ENCODE results near the gene MED29. TPM values are rescaled to one million over a fixed set of nuclear protein-coding genes. Genes with fewer than 3 reads are reported as not detected.

Gene MED29
- total RNA-seq, 1 experiment from 2014 or later, result 17.0 TPM

- Histone ChIP-seq H3K27me3 (ENCODE audit: low read length) (no peaks in the 10 kb centered on the region), H3K79me2 (ENCODE audit: low read length) (peaks cover under 1% of the 10 kb centered on the region; the same call in 1 of the 2 replicates), H3K4me1 (ENCODE audit: insufficient read depth, low read length) (peaks cover 10% of the 10 kb centered on the region), H3F3A (ENCODE audit: low read length, unreplicated experiment) (peaks cover 5% of the 10 kb centered on the region), H3K9me2 (replicated peaks; ENCODE audit: low read length) (no peaks in the 10 kb centered on the region), H4K20me1 (ENCODE audit: low read length) (no peaks in the 10 kb centered on the region), H3K9me3 (ENCODE audit: low read length) (no peaks in the 10 kb centered on the region), H3K4me2 (ENCODE audit: low read length) (no peak overlapping the region), H3K27ac (ENCODE audit: low read length) (no peak overlapping the region), H3K9ac (ENCODE audit: low read length) (no peak overlapping the region), H3K4me3 (ENCODE audit: low read length) (no peak overlapping the region), H3K36me3 (ENCODE audit: low read depth, low read length) (peaks cover 5% of the 10 kb centered on the region), H2AFZ (ENCODE audit: low read length) (no peak overlapping the region)
- intact Hi-C loops (cut with micrococcal nuclease), result no loop called here
- TF ChIP-seq EZH2 (IDR thresholded peaks at IDR 0.05; ENCODE audit: low read length, unreplicated experiment), result no peak
- ChIA-PET CTCF (no interaction called here), POLR2A (ENCODE audit: unreplicated experiment) (no interaction called here)
- no TSS peak for BruUV-seq (replicated peaks)
- no peak for ATAC-seq
- no peak for DNase-seq
Measured at GRCh38 chr19:39427707-39428106, 36.5 kb downstream of the MED29 start.

GRCh38 chr19:39428283-39429112 is 37.3 kb downstream of the MED29 start:
- Histone ChIP-seq H3K4me2 (ENCODE audit: low read length) (no peak overlapping the region), H4K20me1 (ENCODE audit: low read length) (peaks cover 7% of the 10 kb centered on the region), H3K36me3 (ENCODE audit: low read depth, low read length) (peaks cover 13% of the 10 kb centered on the region), H3K27ac (ENCODE audit: low read length) (no peak overlapping the region; the same call in 1 of the 2 replicates), H3K9me3 (ENCODE audit: low read length) (no peaks in the 10 kb centered on the region), H3K4me3 (ENCODE audit: low read length) (no peak overlapping the region), H2AFZ (ENCODE audit: low read length) (no peak overlapping the region), H3K27me3 (ENCODE audit: low read length) (no peaks in the 10 kb centered on the region), H3K4me1 (ENCODE audit: insufficient read depth, low read length) (peaks cover 14% of the 10 kb centered on the region), H3K9me2 (replicated peaks; ENCODE audit: low read length) (no peaks in the 10 kb centered on the region), H3F3A (ENCODE audit: low read length, unreplicated experiment) (peaks cover 12% of the 10 kb centered on the region), H3K79me2 (ENCODE audit: low read length) (peaks cover 8% of the 10 kb centered on the region), H3K9ac (ENCODE audit: low read length) (no peak overlapping the region)
- POLR2A ChIA-PET (ENCODE audit: unreplicated experiment), result no interaction called here
- DNase-seq (no peak), ATAC-seq (no peak)
- CTCF ChIA-PET, result no interaction called here
- intact Hi-C loops (cut with micrococcal nuclease), result no loop called here
- no TSS peak for BruUV-seq (replicated peaks)
- no peak for TF ChIP-seq EZH2 (IDR thresholded peaks at IDR 0.05; ENCODE audit: low read length, unreplicated experiment)
- no peak for TF ChIP-seq CTCF (conservative IDR thresholded peaks at IDR 0.05; ENCODE audit: low read depth, low read length)
- no peak for TF ChIP-seq EZH2phosphoT487 (IDR thresholded peaks at IDR 0.05; ENCODE audit: borderline replicate concordance, low read length)

- Histone ChIP-seq H3K9ac (ENCODE audit: low read length) (peak overlapping the region; percentile 94), H3K9me3 (ENCODE audit: low read length) (no peaks in the 10 kb centered on the region), H3F3A (ENCODE audit: low read length, unreplicated experiment) (peaks cover 27% of the 10 kb centered on the region), H3K4me3 (ENCODE audit: low read length) (no peak overlapping the region), H3K79me2 (ENCODE audit: low read length) (peaks cover 32% of the 10 kb centered on the region), H3K4me2 (ENCODE audit: low read length) (peak overlapping the region; percentile 63), H3K4me1 (ENCODE audit: insufficient read depth, low read length) (peaks cover 25% of the 10 kb centered on the region), H3K36me3 (ENCODE audit: low read depth, low read length) (peaks cover 30% of the 10 kb centered on the region), H2AFZ (ENCODE audit: low read length) (no peak overlapping the region), H4K20me1 (ENCODE audit: low read length) (peaks cover 21% of the 10 kb centered on the region), H3K27ac (ENCODE audit: low read length) (peak overlapping the region; percentile 100), H3K9me2 (replicated peaks; ENCODE audit: low read length) (no peaks in the 10 kb centered on the region), H3K27me3 (ENCODE audit: low read length) (no peaks in the 10 kb centered on the region)
- POLR2A ChIA-PET (ENCODE audit: unreplicated experiment), result no interaction called here
- DNase-seq (peak; percentile 93), ATAC-seq (peak; percentile 82)
- CTCF ChIA-PET, result no interaction called here
- TF ChIP-seq CTCF (conservative IDR thresholded peaks at IDR 0.05; ENCODE audit: low read depth, low read length), result no peak
- TF ChIP-seq EZH2 (IDR thresholded peaks at IDR 0.05; ENCODE audit: low read length, unreplicated experiment), result no peak
- TSS peak; percentile 72 for BruUV-seq (replicated peaks)
- intact Hi-C loops (cut with micrococcal nuclease), result loop anchor here (2.0 kb wide), 1 partner anchor 18 kb away; the partner anchor contains the start of gene PLEKHG2
Measured at GRCh38 chr19:39430675-39431593, 39.8 kb downstream of the MED29 start.

Data from PC-3 (cell line).